HFFc6 (cell line): ENCODE measurements around the gene HSD11B2. TPM values are rescaled to one million over a fixed set of nuclear protein-coding genes. Genes with fewer than 3 reads are reported as not detected.

Source experiments
- DNase-seq: peaks from one replicate; pipeline ENCODE4 v3.0.0-alpha.2; 2018
- H3K27ac Mint-ChIP-seq: 2 replicates; pipeline ENCODE4 v1.8.0; 2020; ENCODE audit warnings: mild to moderate bottlenecking, mixed read lengths
- H3K27me3 Mint-ChIP-seq: 2 replicates; pipeline ENCODE4 v1.8.0; 2021; ENCODE audit warnings: mild to moderate bottlenecking, moderate library complexity, mixed read lengths; ENCODE audit not compliant: insufficient read depth
- H3K36me3 Mint-ChIP-seq: 2 replicates; pipeline ENCODE4 v1.8.0; 2021; ENCODE audit warnings: low read depth, mixed read lengths
- H3K4me1 Mint-ChIP-seq: 2 replicates; pipeline ENCODE4 v1.8.0; 2020; ENCODE audit warnings: low read depth, mixed read lengths
- H3K4me3 Mint-ChIP-seq: 2 replicates; pipeline ENCODE4 v1.8.0; 2020; ENCODE audit warnings: mild to moderate bottlenecking, moderate library complexity, mixed read lengths
- H3K9me3 Mint-ChIP-seq: 2 replicates; pipeline ENCODE4 v1.8.0; 2020; ENCODE audit warnings: mild to moderate bottlenecking, mixed read lengths
- CTCF ChIP-seq: fragments of 200-600 bp; sonication (generic); IDR thresholded peaks from 2 replicates; pipeline ENCODE4 v1.5.0; 2021; ENCODE audit warnings: antibody characterized with exemption, mild to moderate bottlenecking
- total RNA-seq, 6 experiments: library from RNA; stranded (reverse); fragmentation: NEBNext Ultra II Directional; extraction: Animal tissue kit (Norgen Biotek cat#: 25700); gene quantifications; 2 replicates in 1 of 6; 3 replicates in 5 of 6; pipeline ENCODE4 v1.2.3, GENCODE V29; 2021

HSD11B2 gene
- total RNA-seq, 6 experiments from 2014 or later, result not detected

GRCh38 chr16:67430504-67430976 lies 381 bp upstream of the HSD11B2 start:
- peaks cover 26% of the 10 kb centered on the region for H3K27me3 Mint-ChIP-seq
- DNase-seq, result no peak
- H3K4me1 Mint-ChIP-seq, result no peaks in the 10 kb centered on the region
- no peak for TF ChIP-seq CTCF
- no peaks in the 10 kb centered on the region for H3K9me3 Mint-ChIP-seq
- H3K36me3 Mint-ChIP-seq, result no peaks in the 10 kb centered on the region
- peak overlapping the region; percentile 65 for H3K4me3 Mint-ChIP-seq
- no peak overlapping the region for H3K27ac Mint-ChIP-seq

- H3K27me3 Mint-ChIP-seq, result peaks cover 23% of the 10 kb centered on the region
- H3K4me3 Mint-ChIP-seq, result peak overlapping the region; percentile 59
- no peak for DNase-seq
- no peak for TF ChIP-seq CTCF
- no peak overlapping the region for H3K27ac Mint-ChIP-seq
- H3K9me3 Mint-ChIP-seq, result no peaks in the 10 kb centered on the region
- peaks cover 4% of the 10 kb centered on the region; the same call in 1 of the 2 replicates for H3K36me3 Mint-ChIP-seq
- H3K4me1 Mint-ChIP-seq, result no peaks in the 10 kb centered on the region
Observed at GRCh38 chr16:67431775-67432505, 1.0 kb downstream of the HSD11B2 start.

- H3K4me3 Mint-ChIP-seq, result no peak overlapping the region
- no peaks in the 10 kb centered on the region for H3K9me3 Mint-ChIP-seq
- no peak for DNase-seq
- H3K4me1 Mint-ChIP-seq, result no peaks in the 10 kb centered on the region
- H3K27ac Mint-ChIP-seq, result no peak overlapping the region
- TF ChIP-seq CTCF, result no peak
- H3K36me3 Mint-ChIP-seq, result peaks cover 7% of the 10 kb centered on the region; the same call in 1 of the 2 replicates
- peaks cover 19% of the 10 kb centered on the region for H3K27me3 Mint-ChIP-seq
Observed at GRCh38 chr16:67432506-67432890, 1.6 kb downstream of the HSD11B2 start.

GRCh38 chr16:67433131-67433719 lies 2.3 kb downstream of the HSD11B2 start:
- H3K4me3 Mint-ChIP-seq, result no peak overlapping the region
- no peaks in the 10 kb centered on the region for H3K4me1 Mint-ChIP-seq
- no peak for DNase-seq
- H3K27ac Mint-ChIP-seq, result no peak overlapping the region
- peaks cover 19% of the 10 kb centered on the region for H3K27me3 Mint-ChIP-seq
- H3K36me3 Mint-ChIP-seq, result peaks cover 7% of the 10 kb centered on the region; the same call in 1 of the 2 replicates
- no peaks in the 10 kb centered on the region for H3K9me3 Mint-ChIP-seq
- no peak for TF ChIP-seq CTCF

- Mint-ChIP-seq H3K27ac (no peak overlapping the region), H3K4me3 (no peak overlapping the region), H3K27me3 (peaks cover 2% of the 10 kb centered on the region), H3K36me3 (peaks cover 7% of the 10 kb centered on the region), H3K9me3 (no peaks in the 10 kb centered on the region), H3K4me1 (no peaks in the 10 kb centered on the region)
- no peak for TF ChIP-seq CTCF
- DNase-seq, result no peak
Observed at GRCh38 chr16:67435758-67436164, 4.8 kb downstream of the HSD11B2 start.
